GM12801 (cell line): ENCODE measurements around the gene CBX3.

Experiments used
- TF ChIP-seq, protein P1 (sequence below): IDR thresholded peaks from one replicate; pipeline ENCODE4 v1.5.1; 2011; ENCODE audit warnings: control low read depth; ENCODE audit not compliant: insufficient read length; ENCODE audit errors: extremely low read depth

Gene CBX3

DNA sequence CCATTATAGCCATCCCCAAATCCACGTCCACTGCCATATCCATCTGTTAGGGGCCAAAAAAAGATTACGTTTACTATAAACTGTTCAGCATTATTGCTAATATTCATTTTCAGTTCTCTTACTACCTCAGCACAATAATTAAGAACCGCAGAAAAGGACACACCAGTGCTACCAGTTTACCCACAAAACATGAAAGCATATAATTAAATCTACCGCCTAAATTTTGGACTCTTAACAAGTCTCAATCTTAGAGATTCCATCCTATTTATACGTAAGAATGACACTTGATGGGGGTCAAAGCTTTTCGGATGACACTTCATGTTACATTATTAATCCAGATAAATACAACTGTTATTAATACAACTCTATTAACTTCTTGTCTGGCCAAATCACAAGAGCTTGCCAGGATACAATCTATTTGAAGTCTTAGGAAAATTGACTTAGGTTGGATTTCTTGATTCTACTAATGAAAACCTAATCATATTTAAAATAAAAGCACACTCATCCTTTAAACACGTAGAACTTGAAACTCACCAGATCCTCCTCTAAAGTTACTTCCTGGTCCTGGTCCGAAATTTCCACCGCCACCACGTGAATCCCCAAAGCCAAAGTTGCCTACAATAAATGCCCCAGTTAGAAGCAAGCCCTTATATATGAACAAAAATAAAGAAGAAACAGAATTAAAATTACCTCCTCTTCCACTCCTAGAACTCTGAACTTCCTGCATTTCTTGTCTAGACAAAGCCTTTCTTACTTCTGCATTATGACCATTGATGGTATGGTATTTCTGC, 5.5 kb upstream of the CBX3 start:
- TF ChIP-seq, protein P1, sequence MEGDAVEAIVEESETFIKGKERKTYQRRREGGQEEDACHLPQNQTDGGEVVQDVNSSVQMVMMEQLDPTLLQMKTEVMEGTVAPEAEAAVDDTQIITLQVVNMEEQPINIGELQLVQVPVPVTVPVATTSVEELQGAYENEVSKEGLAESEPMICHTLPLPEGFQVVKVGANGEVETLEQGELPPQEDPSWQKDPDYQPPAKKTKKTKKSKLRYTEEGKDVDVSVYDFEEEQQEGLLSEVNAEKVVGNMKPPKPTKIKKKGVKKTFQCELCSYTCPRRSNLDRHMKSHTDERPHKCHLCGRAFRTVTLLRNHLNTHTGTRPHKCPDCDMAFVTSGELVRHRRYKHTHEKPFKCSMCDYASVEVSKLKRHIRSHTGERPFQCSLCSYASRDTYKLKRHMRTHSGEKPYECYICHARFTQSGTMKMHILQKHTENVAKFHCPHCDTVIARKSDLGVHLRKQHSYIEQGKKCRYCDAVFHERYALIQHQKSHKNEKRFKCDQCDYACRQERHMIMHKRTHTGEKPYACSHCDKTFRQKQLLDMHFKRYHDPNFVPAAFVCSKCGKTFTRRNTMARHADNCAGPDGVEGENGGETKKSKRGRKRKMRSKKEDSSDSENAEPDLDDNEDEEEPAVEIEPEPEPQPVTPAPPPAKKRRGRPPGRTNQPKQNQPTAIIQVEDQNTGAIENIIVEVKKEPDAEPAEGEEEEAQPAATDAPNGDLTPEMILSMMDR, result no peak

GRCh38 chr7:26197153-26198115, 4.1 kb upstream of the CBX3 start:
- TF ChIP-seq, protein P1, result no peak

DNA sequence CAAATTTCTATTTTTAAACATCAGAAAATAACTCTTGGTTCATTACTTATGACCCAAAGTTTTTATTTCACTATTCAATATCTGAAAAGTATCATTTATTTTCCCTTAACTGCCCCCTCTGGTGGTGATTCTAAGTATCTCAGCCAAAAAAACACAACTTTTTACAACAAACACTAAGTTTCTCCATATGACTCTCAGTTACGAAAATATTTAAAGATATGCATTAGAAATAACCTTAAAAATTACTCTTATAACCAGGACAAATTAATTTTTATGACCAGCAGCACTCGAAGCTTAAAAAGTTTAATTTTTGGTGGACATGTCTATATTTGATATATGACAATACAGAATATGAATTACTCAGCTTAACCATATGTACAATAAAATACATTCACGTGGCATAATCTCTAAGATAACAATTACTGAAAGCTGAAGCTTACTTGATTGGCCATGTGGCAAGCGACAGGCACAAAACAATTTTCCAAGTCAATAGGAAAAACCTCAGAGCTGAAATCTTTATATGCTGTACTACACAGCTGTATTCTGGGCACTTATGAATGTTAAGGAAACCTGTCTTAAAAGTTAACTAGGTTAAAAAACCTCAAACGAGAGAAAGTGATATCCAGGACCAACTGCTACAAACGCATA, 3.3 kb upstream of the CBX3 start:
- TF ChIP-seq, protein P1, result no peak

DNA sequence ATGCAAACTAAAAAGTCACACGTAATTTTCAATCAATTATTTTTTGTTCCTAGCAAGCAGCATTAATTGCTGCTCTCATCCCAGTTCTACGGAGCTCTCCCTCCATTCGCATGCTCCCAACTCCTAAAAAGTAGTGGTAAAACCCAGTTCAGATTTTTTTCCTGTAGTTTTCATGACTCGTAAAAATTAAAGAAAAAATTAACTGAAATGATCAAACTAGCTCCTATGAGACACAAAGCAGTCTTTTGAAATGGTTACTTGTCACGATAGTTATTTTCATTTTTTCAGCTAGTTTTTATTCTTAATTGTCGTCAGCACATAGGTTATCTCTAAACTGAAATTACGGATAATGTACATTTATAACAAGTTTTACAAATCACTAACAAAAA, 2.8 kb upstream of the CBX3 start:
- TF ChIP-seq, protein P1, result no peak

DNA sequence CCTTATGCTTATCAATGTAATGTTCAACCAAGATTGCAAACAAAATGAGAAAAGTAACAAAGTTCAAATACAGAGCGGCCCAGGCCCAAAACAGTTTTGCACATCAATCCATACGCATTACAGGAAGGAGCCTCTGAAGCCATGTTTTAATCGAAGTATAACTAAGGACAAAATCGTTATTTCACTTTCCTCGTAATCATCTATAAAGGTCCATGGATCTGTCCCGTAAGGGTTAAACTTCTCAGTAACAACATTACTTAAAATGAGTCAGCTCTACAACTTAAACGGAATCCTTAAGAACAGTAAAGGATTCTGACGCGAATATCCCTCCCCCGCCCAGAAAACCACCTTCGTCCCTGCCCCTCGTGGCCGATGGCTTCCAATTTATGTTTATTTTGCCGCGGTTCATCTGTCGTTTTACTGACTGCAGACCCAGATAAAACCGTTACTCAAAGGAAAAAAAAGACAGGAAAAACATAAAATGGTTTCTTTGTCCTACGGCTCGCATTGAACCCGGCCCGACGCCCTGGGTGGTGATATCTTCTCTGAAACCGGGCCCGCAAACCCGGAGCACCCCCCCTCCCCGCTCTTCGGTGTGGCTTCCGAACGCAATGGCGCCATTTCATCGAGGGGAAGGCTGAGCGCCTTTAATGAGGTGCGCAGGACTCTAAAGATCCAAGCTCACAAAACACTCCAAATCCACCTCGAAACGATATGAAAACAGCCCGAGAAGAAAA, 2.1 kb upstream of the CBX3 start:
- TF ChIP-seq, protein P1, result no peak

- TF ChIP-seq, protein P1, result no peak
Measured at GRCh38 chr7:26200038-26200443, 1.5 kb upstream of the CBX3 start.
